ENCODE data around the gene AK2. TPM values are rescaled to one million over a fixed set of nuclear protein-coding genes. Genes with fewer than 3 reads are reported as not detected.

AK2 gene
- total RNA-seq, 1 experiment from 2014 or later, result 390 TPM

GRCh38 chr1:33055210-33056008 lies 18.7 kb upstream of the AK2 start:
- Mint-ChIP-seq H3K27ac (ENCODE audit: low read depth, unreplicated experiment) (peak overlapping the region; percentile 36), H3K4me3 (ENCODE audit: unreplicated experiment) (no peak overlapping the region), H3K9me3 (ENCODE audit: unreplicated experiment) (no peaks in the 10 kb centered on the region), H3K4me1 (ENCODE audit: insufficient read depth, unreplicated experiment) (peaks cover 17% of the 10 kb centered on the region), H3K36me3 (ENCODE audit: insufficient read depth, unreplicated experiment) (no peaks in the 10 kb centered on the region), H3K27me3 (ENCODE audit: insufficient read depth, unreplicated experiment) (no peaks in the 10 kb centered on the region)
- peak; percentile 88 for DNase-seq (ENCODE audit: unreplicated experiment)
- BruUV-seq (replicated peaks), result no TSS peak
- intact Hi-C loops (cut with micrococcal nuclease), result loop anchor here (2.0 kb wide), 1 partner anchor 123 kb away; no protein-coding TSS in a partner anchor
- peak; percentile 57 for TF ChIP-seq CTCF (IDR thresholded peaks at IDR 0.05; ENCODE audit: unreplicated experiment)
- CTCF ChIA-PET, result interaction anchor here (0.5 to 3.8 kb wide), 43 partner anchors 8 to 434 kb away, joined by 3 to 35 read pairs (median 4); no protein-coding TSS in a partner anchor
- POLR2A ChIA-PET, result interaction anchor here (0.6 to 1.8 kb wide), 9 partner anchors 9 to 146 kb away, joined by 3 to 4 read pairs (median 3); no protein-coding TSS in a partner anchor

- Mint-ChIP-seq H3K27ac (ENCODE audit: low read depth, unreplicated experiment) (peak overlapping the region; percentile 93), H3K4me3 (ENCODE audit: unreplicated experiment) (peak overlapping the region; percentile 44), H3K4me1 (ENCODE audit: insufficient read depth, unreplicated experiment) (peaks cover 33% of the 10 kb centered on the region), H3K36me3 (ENCODE audit: insufficient read depth, unreplicated experiment) (no peaks in the 10 kb centered on the region), H3K9me3 (ENCODE audit: unreplicated experiment) (no peaks in the 10 kb centered on the region), H3K27me3 (ENCODE audit: insufficient read depth, unreplicated experiment) (no peaks in the 10 kb centered on the region)
- ChIA-PET CTCF (interaction anchor here (0.7 to 1.9 kb wide), 7 partner anchors 20 to 117 kb away, joined by 3 to 6 read pairs (median 3); partner anchors contain the start of gene AZIN2), POLR2A (interaction anchor here (0.5 to 4.3 kb wide), 13 partner anchors 8 to 205 kb away, joined by 3 to 22 read pairs (median 4); partner anchors contain the start of genes AK2 and AZIN2)
- intact Hi-C loops (cut with micrococcal nuclease), result loop anchor here (2.0 kb wide), 1 partner anchor 14 kb away; the partner anchor contains the start of gene AK2
- peak; percentile 44 for TF ChIP-seq CTCF (IDR thresholded peaks at IDR 0.05; ENCODE audit: unreplicated experiment)
- TSS peak; percentile 99 for BruUV-seq (replicated peaks)
- DNase-seq (ENCODE audit: unreplicated experiment), result peak; percentile 94
Measured at GRCh38 chr1:33050221-33051076, 13.8 kb upstream of the AK2 start.

GRCh38 chr1:33049371-33049770 lies 12.7 kb upstream of the AK2 start:
- intact Hi-C loops (cut with micrococcal nuclease), result no loop called here
- ChIA-PET POLR2A (interaction anchor here (0.6 to 4.3 kb wide), 10 partner anchors 11 to 655 kb away, joined by 3 to 22 read pairs (median 4); partner anchors contain the start of genes AK2, AZIN2 and BSDC1), CTCF (interaction anchor here (1.3 to 1.9 kb wide), 3 partner anchors 10 to 115 kb away, joined by 3 to 6 read pairs (median 4); partner anchors contain the start of gene AZIN2)
- Mint-ChIP-seq H3K27ac (ENCODE audit: low read depth, unreplicated experiment) (peak overlapping the region; percentile 93), H3K36me3 (ENCODE audit: insufficient read depth, unreplicated experiment) (no peaks in the 10 kb centered on the region), H3K4me3 (ENCODE audit: unreplicated experiment) (no peak overlapping the region), H3K4me1 (ENCODE audit: insufficient read depth, unreplicated experiment) (peaks cover 26% of the 10 kb centered on the region), H3K27me3 (ENCODE audit: insufficient read depth, unreplicated experiment) (no peaks in the 10 kb centered on the region), H3K9me3 (ENCODE audit: unreplicated experiment) (no peaks in the 10 kb centered on the region)
- peak; percentile 68 for DNase-seq (ENCODE audit: unreplicated experiment)
- no TSS peak for BruUV-seq (replicated peaks)
- no peak for TF ChIP-seq CTCF (IDR thresholded peaks at IDR 0.05; ENCODE audit: unreplicated experiment)
